ENCODE data around the gene DIAPH3.

The DIAPH3 gene

DNA sequence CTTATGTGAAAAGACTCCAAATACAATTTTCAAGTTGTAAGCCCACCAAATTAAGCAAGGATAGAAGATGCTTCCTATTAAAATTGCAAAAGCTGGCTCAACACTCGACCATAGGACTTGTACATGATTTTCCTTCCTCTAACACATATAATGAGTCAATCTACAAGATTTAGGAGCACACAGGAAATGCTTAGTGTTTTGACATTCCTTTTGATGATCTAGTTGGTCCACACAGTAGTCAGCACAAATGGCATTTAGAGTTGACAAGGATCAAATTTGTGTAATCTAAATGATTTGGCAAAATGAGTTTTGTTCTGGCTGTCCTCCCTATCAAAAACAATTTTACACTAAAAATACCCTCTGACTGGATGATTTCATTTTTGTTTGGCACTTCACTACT, 340.2 kb downstream of the DIAPH3 start:
- H3K27ac ChIP-seq (ENCODE audit: extremely low read depth, low read depth, low read length), result no peak overlapping the region
- POLR2A ChIA-PET, result no interaction called here

DNA sequence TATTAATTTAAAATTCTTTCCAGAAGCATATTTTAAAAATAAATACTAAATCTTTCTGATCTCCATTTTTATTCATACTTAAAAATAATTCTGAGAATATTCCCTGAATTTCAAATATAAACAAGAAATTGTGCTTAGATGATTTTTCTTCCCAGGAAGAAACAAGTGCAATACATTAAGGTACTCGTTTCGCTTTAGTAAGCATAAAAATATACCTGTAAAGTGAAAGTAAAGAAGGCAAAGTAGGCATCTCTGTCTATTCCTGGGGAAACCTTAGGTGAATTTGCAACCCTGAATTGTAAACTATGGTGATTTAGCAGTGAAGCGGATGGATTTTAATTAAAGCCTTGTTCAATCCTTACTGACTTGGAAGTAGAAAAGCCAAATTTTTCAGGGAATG, 354.2 kb downstream of the DIAPH3 start:
- no peak overlapping the region for H3K27ac ChIP-seq (ENCODE audit: extremely low read depth, low read depth, low read length)
- TF ChIP-seq ZNF791 (tag by site-specific recombination; IDR thresholded peaks at IDR 0.05), result no peak
- TF ChIP-seq OSR2 (tag by site-specific recombination; IDR thresholded peaks at IDR 0.05), result no peak
- TF ChIP-seq, protein P1, sequence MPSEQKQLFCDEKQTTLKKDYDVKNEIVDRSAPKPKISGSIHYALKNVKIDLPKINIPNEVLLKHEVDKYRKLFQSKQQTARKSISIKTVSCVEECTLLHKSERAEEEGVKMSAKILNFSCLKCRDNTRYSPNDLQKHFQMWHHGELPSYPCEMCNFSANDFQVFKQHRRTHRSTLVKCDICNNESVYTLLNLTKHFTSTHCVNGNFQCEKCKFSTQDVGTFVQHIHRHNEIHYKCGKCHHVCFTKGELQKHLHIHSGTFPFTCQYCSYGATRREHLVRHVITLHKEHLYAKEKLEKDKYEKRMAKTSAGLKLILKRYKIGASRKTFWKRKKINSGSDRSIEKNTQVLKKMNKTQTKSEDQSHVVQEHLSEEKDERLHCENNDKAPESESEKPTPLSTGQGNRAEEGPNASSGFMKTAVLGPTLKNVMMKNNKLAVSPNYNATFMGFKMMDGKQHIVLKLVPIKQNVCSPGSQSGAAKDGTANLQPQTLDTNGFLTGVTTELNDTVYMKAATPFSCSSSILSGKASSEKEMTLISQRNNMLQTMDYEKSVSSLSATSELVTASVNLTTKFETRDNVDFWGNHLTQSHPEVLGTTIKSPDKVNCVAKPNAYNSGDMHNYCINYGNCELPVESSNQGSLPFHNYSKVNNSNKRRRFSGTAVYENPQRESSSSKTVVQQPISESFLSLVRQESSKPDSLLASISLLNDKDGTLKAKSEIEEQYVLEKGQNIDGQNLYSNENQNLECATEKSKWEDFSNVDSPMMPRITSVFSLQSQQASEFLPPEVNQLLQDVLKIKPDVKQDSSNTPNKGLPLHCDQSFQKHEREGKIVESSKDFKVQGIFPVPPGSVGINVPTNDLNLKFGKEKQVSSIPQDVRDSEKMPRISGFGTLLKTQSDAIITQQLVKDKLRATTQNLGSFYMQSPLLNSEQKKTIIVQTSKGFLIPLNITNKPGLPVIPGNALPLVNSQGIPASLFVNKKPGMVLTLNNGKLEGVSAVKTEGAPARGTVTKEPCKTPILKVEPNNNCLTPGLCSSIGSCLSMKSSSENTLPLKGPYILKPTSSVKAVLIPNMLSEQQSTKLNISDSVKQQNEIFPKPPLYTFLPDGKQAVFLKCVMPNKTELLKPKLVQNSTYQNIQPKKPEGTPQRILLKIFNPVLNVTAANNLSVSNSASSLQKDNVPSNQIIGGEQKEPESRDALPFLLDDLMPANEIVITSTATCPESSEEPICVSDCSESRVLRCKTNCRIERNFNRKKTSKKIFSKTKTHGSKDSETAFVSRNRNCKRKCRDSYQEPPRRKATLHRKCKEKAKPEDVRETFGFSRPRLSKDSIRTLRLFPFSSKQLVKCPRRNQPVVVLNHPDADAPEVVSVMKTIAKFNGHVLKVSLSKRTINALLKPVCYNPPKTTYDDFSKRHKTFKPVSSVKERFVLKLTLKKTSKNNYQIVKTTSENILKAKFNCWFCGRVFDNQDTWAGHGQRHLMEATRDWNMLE (tag by site-specific recombination; conservative IDR thresholded peaks at IDR 0.05; ENCODE audit: low read depth), result no peak
- TF ChIP-seq, protein P2, sequence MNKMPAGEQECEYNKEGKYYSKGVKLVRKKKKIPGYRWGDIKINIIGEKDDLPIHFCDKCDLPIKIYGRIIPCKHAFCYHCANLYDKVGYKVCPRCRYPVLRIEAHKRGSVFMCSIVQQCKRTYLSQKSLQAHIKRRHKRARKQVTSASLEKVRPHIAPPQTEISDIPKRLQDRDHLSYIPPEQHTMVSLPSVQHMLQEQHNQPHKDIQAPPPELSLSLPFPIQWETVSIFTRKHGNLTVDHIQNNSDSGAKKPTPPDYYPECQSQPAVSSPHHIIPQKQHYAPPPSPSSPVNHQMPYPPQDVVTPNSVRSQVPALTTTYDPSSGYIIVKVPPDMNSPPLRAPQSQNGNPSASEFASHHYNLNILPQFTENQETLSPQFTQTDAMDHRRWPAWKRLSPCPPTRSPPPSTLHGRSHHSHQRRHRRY (tag by site-specific recombination; IDR thresholded peaks at IDR 0.05), result no peak
- TF ChIP-seq ZNF529 (tag by site-specific recombination; IDR thresholded peaks at IDR 0.05; ENCODE audit: insufficient replicate concordance), result no peak
- TF ChIP-seq ZNF501 (tag by site-specific recombination; IDR thresholded peaks at IDR 0.05), result no peak
- no peak for TF ChIP-seq ZNF548 (tag by site-specific recombination; IDR thresholded peaks at IDR 0.05)
- no peaks in the 10 kb centered on the region for H3K9me3 ChIP-seq (ENCODE audit: control insufficient read depth, insufficient read depth, low read depth, low read length)
- H3K36me3 ChIP-seq (ENCODE audit: control insufficient read depth in 2 of 2, insufficient read depth in 1 of 2, low read length in 2 of 2), result no peaks in the 10 kb centered on the region; a peak in 1 of 3 replicates
- H3K4me1 ChIP-seq (ENCODE audit: control insufficient read depth, insufficient read depth, low read length), result no peaks in the 10 kb centered on the region
- ChIA-PET POLR2A (interaction anchor here (0.6 kb wide), 1 partner anchor 11 kb away, joined by 4 read pairs; no protein-coding TSS in a partner anchor), CTCF (interaction anchor here (0.6 kb wide), 1 partner anchor 528 kb away, joined by 3 read pairs; no protein-coding TSS in a partner anchor)
- H3K4me3 ChIP-seq (ENCODE audit: low read depth, low read length), result no peak overlapping the region

More for the DNA sequence above, 340.2 kb downstream of the DIAPH3 start:
- TF ChIP-seq IKZF3 (tag by site-specific recombination; IDR thresholded peaks at IDR 0.05) (no peak), ZNF48 (tag by site-specific recombination; IDR thresholded peaks at IDR 0.05) (no peak), OVOL3 (tag by site-specific recombination; IDR thresholded peaks at IDR 0.05) (no peak)
- Histone ChIP-seq H3K4me3 (ENCODE audit: low read depth, low read length) (no peak overlapping the region), H3K36me3 (ENCODE audit: control insufficient read depth in 2 of 2, insufficient read depth in 1 of 2, low read length in 2 of 2) (no peaks in the 10 kb centered on the region), H3K4me1 (ENCODE audit: control insufficient read depth, insufficient read depth, low read length) (no peaks in the 10 kb centered on the region), H3K9me3 (ENCODE audit: control insufficient read depth, insufficient read depth, low read depth, low read length) (no peaks in the 10 kb centered on the region)
- CTCF ChIA-PET, result no interaction called here

DNA sequence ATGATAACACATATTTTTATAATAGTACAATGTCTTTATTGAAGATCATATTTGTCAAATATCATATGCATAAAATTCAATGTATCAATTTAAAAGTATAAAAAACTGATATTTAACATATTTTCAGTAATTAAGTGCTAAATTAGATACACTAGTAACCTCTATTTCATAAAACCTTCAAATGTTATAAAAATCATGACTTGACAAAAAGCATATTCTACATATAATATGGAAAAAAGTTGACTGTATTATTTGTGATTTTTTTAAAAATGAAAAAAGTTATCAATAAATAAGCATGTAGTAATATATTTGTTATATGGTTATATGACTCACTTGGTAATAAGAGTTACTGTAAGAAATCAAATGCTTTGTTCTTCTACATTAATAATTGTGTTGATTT, 356.9 kb downstream of the DIAPH3 start:
- H3K27ac ChIP-seq (ENCODE audit: extremely low read depth, low read depth, low read length), result no peak overlapping the region
- H3K4me1 ChIP-seq (ENCODE audit: control insufficient read depth, insufficient read depth, low read length), result no peaks in the 10 kb centered on the region
- no peak overlapping the region for H3K4me3 ChIP-seq (ENCODE audit: low read depth, low read length)
- CTCF ChIA-PET, result no interaction called here
- H3K36me3 ChIP-seq (ENCODE audit: control insufficient read depth in 2 of 2, insufficient read depth in 1 of 2, low read length in 2 of 2), result no peaks in the 10 kb centered on the region; a peak in 1 of 3 replicates
- no peaks in the 10 kb centered on the region for H3K9me3 ChIP-seq (ENCODE audit: control insufficient read depth, insufficient read depth, low read depth, low read length)
- POLR2A ChIA-PET, result no interaction called here
- TF ChIP-seq ZNF791 (tag by site-specific recombination; IDR thresholded peaks at IDR 0.05) (no peak), WT1 (tag by site-specific recombination; IDR thresholded peaks at IDR 0.05) (no peak), ZNF426 (tag by site-specific recombination; IDR thresholded peaks at IDR 0.05) (no peak), ZNF830 (tag by site-specific recombination; IDR thresholded peaks at IDR 0.05; ENCODE audit: low read depth) (no peak), ZNF175 (tag by site-specific recombination; IDR thresholded peaks at IDR 0.05) (no peak), ZNF571 (tag by site-specific recombination; IDR thresholded peaks at IDR 0.05) (no peak), YY2 (tag by site-specific recombination; IDR thresholded peaks at IDR 0.05) (no peak), KLF16 (tag by site-specific recombination; IDR thresholded peaks at IDR 0.05) (no peak), HOXD13 (CRISPR knock-in tag; IDR thresholded peaks at IDR 0.05; ENCODE audit: borderline replicate concordance) (no peak), ZNF777 (tag by site-specific recombination; IDR thresholded peaks at IDR 0.05; ENCODE audit: borderline replicate concordance) (no peak), ZNF138 (tag by site-specific recombination; IDR thresholded peaks at IDR 0.05; ENCODE audit: borderline replicate concordance) (no peak), ZNF510 (tag by site-specific recombination; IDR thresholded peaks at IDR 0.05; ENCODE audit: insufficient replicate concordance) (no peak)
- TF ChIP-seq, protein P3, sequence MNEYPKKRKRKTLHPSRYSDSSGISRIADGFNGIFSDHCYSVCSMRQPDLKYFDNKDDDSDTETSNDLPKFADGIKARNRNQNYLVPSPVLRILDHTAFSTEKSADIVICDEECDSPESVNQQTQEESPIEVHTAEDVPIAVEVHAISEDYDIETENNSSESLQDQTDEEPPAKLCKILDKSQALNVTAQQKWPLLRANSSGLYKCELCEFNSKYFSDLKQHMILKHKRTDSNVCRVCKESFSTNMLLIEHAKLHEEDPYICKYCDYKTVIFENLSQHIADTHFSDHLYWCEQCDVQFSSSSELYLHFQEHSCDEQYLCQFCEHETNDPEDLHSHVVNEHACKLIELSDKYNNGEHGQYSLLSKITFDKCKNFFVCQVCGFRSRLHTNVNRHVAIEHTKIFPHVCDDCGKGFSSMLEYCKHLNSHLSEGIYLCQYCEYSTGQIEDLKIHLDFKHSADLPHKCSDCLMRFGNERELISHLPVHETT (tag by site-specific recombination; IDR thresholded peaks at IDR 0.05), result no peak
- TF ChIP-seq, protein P4, sequence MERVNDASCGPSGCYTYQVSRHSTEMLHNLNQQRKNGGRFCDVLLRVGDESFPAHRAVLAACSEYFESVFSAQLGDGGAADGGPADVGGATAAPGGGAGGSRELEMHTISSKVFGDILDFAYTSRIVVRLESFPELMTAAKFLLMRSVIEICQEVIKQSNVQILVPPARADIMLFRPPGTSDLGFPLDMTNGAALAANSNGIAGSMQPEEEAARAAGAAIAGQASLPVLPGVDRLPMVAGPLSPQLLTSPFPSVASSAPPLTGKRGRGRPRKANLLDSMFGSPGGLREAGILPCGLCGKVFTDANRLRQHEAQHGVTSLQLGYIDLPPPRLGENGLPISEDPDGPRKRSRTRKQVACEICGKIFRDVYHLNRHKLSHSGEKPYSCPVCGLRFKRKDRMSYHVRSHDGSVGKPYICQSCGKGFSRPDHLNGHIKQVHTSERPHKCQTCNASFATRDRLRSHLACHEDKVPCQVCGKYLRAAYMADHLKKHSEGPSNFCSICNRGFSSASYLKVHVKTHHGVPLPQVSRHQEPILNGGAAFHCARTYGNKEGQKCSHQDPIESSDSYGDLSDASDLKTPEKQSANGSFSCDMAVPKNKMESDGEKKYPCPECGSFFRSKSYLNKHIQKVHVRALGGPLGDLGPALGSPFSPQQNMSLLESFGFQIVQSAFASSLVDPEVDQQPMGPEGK (tag by site-specific recombination; IDR thresholded peaks at IDR 0.05), result no peak
